ENCODE measurements around the gene SCIN. TPM values are rescaled to one million over a fixed set of nuclear protein-coding genes. Genes with fewer than 3 reads are reported as not detected.

Gene SCIN
- total and polyA plus RNA-seq, 2 of the 8 experiments (the other 6 are each of a cell fraction or from before 2014, with no cell fraction given), result 0.47 to 1.9 TPM

- H3K23me2 ChIP-seq (ENCODE audit: low read depth, low read length), result no peaks in the 10 kb centered on the region
- no peak overlapping the region for H3K27ac ChIP-seq (ENCODE audit: low read depth, low read length)
- H3K36me3 ChIP-seq (ENCODE audit: control insufficient read depth in 2 of 4, insufficient read depth in 4 of 4, low read length in 3 of 4), result no peaks in the 10 kb centered on the region
- H3K79me2 ChIP-seq (ENCODE audit: control insufficient read depth in 1 of 2, insufficient read depth in 2 of 2, low read length in 2 of 2), result no peaks in the 10 kb centered on the region
- FAIRE-seq (no peak), DNase-seq (ENCODE audit: low read depth in 1 of 2, low spot score in 2 of 2) (no peak)
- no peak overlapping the region for H3K9ac ChIP-seq (replicated peaks in 1 of 4; ENCODE audit: extremely low read depth in 1 of 4, low read depth in 3 of 4, low read length in 3 of 4)
- H2AK5ac ChIP-seq (ENCODE audit: low read depth, low read length), result no peak overlapping the region
- H4K5ac ChIP-seq (ENCODE audit: insufficient read length, low read depth, low read length), result no peak overlapping the region
- H2BK20ac ChIP-seq (ENCODE audit: low read length), result no peak overlapping the region
- no peaks in the 10 kb centered on the region for H3K9me3 ChIP-seq (ENCODE audit: insufficient read depth in 2 of 2, low read depth in 1 of 2, low read length in 1 of 2)
- H3K4me1 ChIP-seq (replicated peaks in 1 of 4; ENCODE audit: control insufficient read depth in 3 of 4, insufficient read depth in 4 of 4, low read length in 3 of 4), result no peaks in the 10 kb centered on the region
- H2BK12ac ChIP-seq (ENCODE audit: low read depth, low read length), result no peak overlapping the region
- 94% methylated on average over 6 of the region's 6 CpGs; no CpG with 5 or more reads in 1 of the 2 experiments for WGBS, 2 experiments (ENCODE audit: extremely low coverage in 1 of 2, insufficient coverage in 1 of 2, insufficient read length in 1 of 2, insufficient replicate concordance in 2 of 2, low coverage in 1 of 2, low lambda C conversion rate in 2 of 2, missing lambda C conversion rate in 1 of 2)
- no peak overlapping the region for H3K4ac ChIP-seq (replicated peaks; ENCODE audit: insufficient read length, low read depth, low read length)
- no peak overlapping the region for H3K14ac ChIP-seq (ENCODE audit: insufficient read length)
- H3K27me3 ChIP-seq (replicated peaks in 1 of 4; ENCODE audit: control insufficient read depth in 3 of 4, extremely low read depth in 1 of 4, insufficient read depth in 3 of 4, low read length in 3 of 4), result no peaks in the 10 kb centered on the region
- no peaks in the 10 kb centered on the region; the same call in 1 of the 2 replicates for H3K79me1 ChIP-seq (ENCODE audit: low read depth, low read length)
- no peak overlapping the region for H3K56ac ChIP-seq (replicated peaks; ENCODE audit: insufficient read length, low read depth, low read length)
- H3K4me3 ChIP-seq (ENCODE audit: extremely low read depth in 1 of 4, insufficient read depth in 2 of 4, low read depth in 3 of 4, low read length in 4 of 4), result no peak overlapping the region
- H4K91ac ChIP-seq (replicated peaks; ENCODE audit: insufficient read length, low read length), result no peak overlapping the region
- H2AFZ ChIP-seq (ENCODE audit: low read length), result no peak overlapping the region
- H3K23ac ChIP-seq (ENCODE audit: insufficient read length), result no peak overlapping the region
- CTCF ChIA-PET (ENCODE audit: partially characterized antibody), result interaction anchor here (0.9 to 2.0 kb wide), 5 partner anchors 9 to 632 kb away, joined by 3 to 7 read pairs (median 5); no protein-coding TSS in a partner anchor
- TF ChIP-seq CREB1 (IDR thresholded peaks at IDR 0.05) (no peak), CEBPB (IDR thresholded peaks at IDR 0.05; ENCODE audit: low read depth, low read length) (no peak), NANOG (IDR thresholded peaks at IDR 0.05; ENCODE audit: insufficient read depth, low read depth, low read length, poor library complexity, severe bottlenecking) (no peak), POLR2A (IDR thresholded peaks at IDR 0.05; ENCODE audit: control extremely low read depth in 1 of 2, low read depth in 2 of 2, low read length in 2 of 2) (no peak), ASH2L (IDR thresholded peaks at IDR 0.05; ENCODE audit: low read length) (no peak), TCF12 (IDR thresholded peaks at IDR 0.05; ENCODE audit: low read depth, low read length) (no peak), HDAC2 (IDR thresholded peaks at IDR 0.05; ENCODE audit: borderline replicate concordance in 1 of 2, low read depth in 2 of 2, low read length in 2 of 2) (no peak), BRCA1 (IDR thresholded peaks at IDR 0.05; ENCODE audit: low read depth, low read length) (no peak), EGR1 (IDR thresholded peaks at IDR 0.05; ENCODE audit: borderline replicate concordance, low read depth, low read length) (no peak), SAP30 (IDR thresholded peaks at IDR 0.05; ENCODE audit: insufficient read depth, insufficient replicate concordance, low read length) (no peak), KDM5A (IDR thresholded peaks at IDR 0.05; ENCODE audit: low read length) (no peak), SP4 (IDR thresholded peaks at IDR 0.05; ENCODE audit: low read length) (no peak), RBBP5 (IDR thresholded peaks at IDR 0.05; ENCODE audit: borderline replicate concordance, low read depth, low read length) (no peak), NRF1 (IDR thresholded peaks at IDR 0.05; ENCODE audit: low read depth, low read length) (no peak), RXRA (IDR thresholded peaks at IDR 0.05; ENCODE audit: insufficient read depth, low read depth, low read length) (no peak), MAFK (IDR thresholded peaks at IDR 0.05; ENCODE audit: low read depth, low read length) (no peak), GTF2F1 (IDR thresholded peaks at IDR 0.05; ENCODE audit: borderline replicate concordance, low read depth, low read length) (no peak)
- H4K8ac ChIP-seq (ENCODE audit: extremely low read depth, insufficient read depth, low read length), result no peak overlapping the region
- no peak overlapping the region for H2BK5ac ChIP-seq (ENCODE audit: low read depth, low read length)
- POLR2A ChIA-PET (ENCODE audit: partially characterized antibody), result no interaction called here
- no peak overlapping the region for H3K4me2 ChIP-seq (ENCODE audit: insufficient read depth in 1 of 2, low read depth in 2 of 2, low read length in 2 of 2)
- H2BK120ac ChIP-seq (replicated peaks; ENCODE audit: low read depth, low read length), result no peak overlapping the region
- H3K18ac ChIP-seq (ENCODE audit: extremely low read depth, low read length), result no peak overlapping the region
- H4K20me1 ChIP-seq (replicated peaks in 1 of 2; ENCODE audit: control insufficient read depth in 1 of 2, insufficient read depth in 2 of 2, low read length in 2 of 2), result no peaks in the 10 kb centered on the region
- H2BK15ac ChIP-seq (ENCODE audit: low read length), result no peak overlapping the region
These were observed 59.9 kb downstream of the SCIN start for GRCh38 chr7:12630513-12630819.
